ENCODE data around the gene GRID2.

GRID2 gene

GRCh38 chr4:93216646-93217045 lies 912.9 kb downstream of the GRID2 start:
- TF ChIP-seq CTCF (conservative IDR thresholded peaks at IDR 0.05) (no peak), ZFX (IDR thresholded peaks at IDR 0.05) (no peak)
- no peak overlapping the region for H3K27ac ChIP-seq

GRCh38 chr4:93217431-93217830 lies 913.7 kb downstream of the GRID2 start:
- H3K27ac ChIP-seq: no peak overlapping the region
- TF ChIP-seq ZFX (IDR thresholded peaks at IDR 0.05) (no peak), CTCF (conservative IDR thresholded peaks at IDR 0.05) (no peak)

- H3K27ac ChIP-seq: no peak overlapping the region
- TF ChIP-seq ZFX (IDR thresholded peaks at IDR 0.05) (no peak), CTCF (conservative IDR thresholded peaks at IDR 0.05) (no peak)
These were observed 918.0 kb downstream of the GRID2 start for GRCh38 chr4:93221771-93222170.

- H3K27ac ChIP-seq: no peak overlapping the region
- TF ChIP-seq ZFX (IDR thresholded peaks at IDR 0.05) (no peak), CTCF (conservative IDR thresholded peaks at IDR 0.05) (no peak)
These were observed 924.3 kb downstream of the GRID2 start for GRCh38 chr4:93228021-93228420.

GRCh38 chr4:93232883-93233282 lies 929.1 kb downstream of the GRID2 start:
- H3K27ac ChIP-seq: no peak overlapping the region
- TF ChIP-seq ZFX (IDR thresholded peaks at IDR 0.05) (no peak), CTCF (conservative IDR thresholded peaks at IDR 0.05) (no peak)

- no peak overlapping the region for H3K27ac ChIP-seq
- no peak for TF ChIP-seq CTCF (conservative IDR thresholded peaks at IDR 0.05)
- no peak for TF ChIP-seq ZFX (IDR thresholded peaks at IDR 0.05)
These were observed 933.8 kb downstream of the GRID2 start for GRCh38 chr4:93237521-93237920.

GRCh38 chr4:93243262-93243661 lies 939.5 kb downstream of the GRID2 start:
- TF ChIP-seq CTCF (conservative IDR thresholded peaks at IDR 0.05): no peak
- TF ChIP-seq ZFX (IDR thresholded peaks at IDR 0.05): no peak
- H3K27ac ChIP-seq: no peak overlapping the region
